CD14-positive monocyte (primary cell): Measurements from ENCODE around the gene EPB41L4B. TPM values are rescaled to one million over a fixed set of nuclear protein-coding genes. Genes with fewer than 3 reads are reported as not detected.

Experiments
- DNase-seq, 3 donors: peaks; one replicate each; pipeline ENCODE4 v3.0.0-alpha.2; 2011 to 2022
- H2AFZ ChIP-seq: 2 replicates; pipeline ENCODE4 v1.6.0; 2012; ENCODE audit warnings: mild to moderate bottlenecking, low read depth, low read length, inconsistent platforms; ENCODE audit not compliant: insufficient read depth, poor library complexity, severe bottlenecking
- H3K27ac ChIP-seq, 2 donors: 1 replicate in 1 of 2; 2 replicates in 1 of 2; pipeline ENCODE4 v1.5.1; 2012 to 2013; ENCODE audit warnings: low read length in 2 of 2, control low read depth in 1 of 2, inconsistent platforms in 1 of 2, low read depth in 1 of 2, mild to moderate bottlenecking in 1 of 2
- H3K27me3 ChIP-seq, 2 donors: one replicate each; pipeline versions ENCODE4 v1.6.0 to v1.6.1; 2011 to 2013; ENCODE audit warnings: low read length in 2 of 2; ENCODE audit not compliant: control insufficient read depth in 2 of 2, insufficient read depth in 2 of 2
- H3K36me3 ChIP-seq, 2 donors: replicated peaks in 1 of 2; 1 replicate in 1 of 2; 2 replicates in 1 of 2; pipeline versions ENCODE4 v1.5.1 to v1.6.1; 2012 to 2013; ENCODE audit warnings: low read length in 2 of 2, control low read depth in 1 of 2, inconsistent platforms in 1 of 2, mild to moderate bottlenecking in 1 of 2; ENCODE audit not compliant: insufficient read depth in 2 of 2, control insufficient read depth in 1 of 2
- H3K4me1 ChIP-seq, 2 donors: 1 replicate in 1 of 2; 2 replicates in 1 of 2; pipeline versions ENCODE4 v1.5.1 to v1.6.1; 2012 to 2013; ENCODE audit warnings: low read length in 2 of 2, control low read depth in 1 of 2, inconsistent platforms in 1 of 2, mild to moderate bottlenecking in 1 of 2, moderate library complexity in 1 of 2; ENCODE audit not compliant: insufficient read depth in 2 of 2, control insufficient read depth in 1 of 2
- H3K4me2 ChIP-seq: replicated peaks from 2 replicates; pipeline ENCODE3; 2012; ENCODE audit warnings: low read length, moderate library complexity, mild to moderate bottlenecking; ENCODE audit not compliant: poor library complexity, severe bottlenecking; ENCODE audit errors: extremely low read depth
- H3K4me3 ChIP-seq, 3 experiments: fragments of 200-600 bp in 1 of 3; sonication (generic) in 1 of 3; replicated peaks in 1 of 3; 1 replicate in 2 of 3; 2 replicates in 1 of 3; pipeline ENCODE4 v1.5.1; 2011 to 2013; ENCODE audit warnings: low read length in 3 of 3, mild to moderate bottlenecking in 3 of 3, control low read depth in 2 of 3, low read depth in 2 of 3, inconsistent platforms in 1 of 3, moderate library complexity in 1 of 3
- H3K79me2 ChIP-seq: 2 replicates; pipeline ENCODE4 v1.6.0; 2012; ENCODE audit warnings: mild to moderate bottlenecking, control low read depth, inconsistent platforms, low read length, moderate library complexity; ENCODE audit not compliant: insufficient read depth
- H3K9ac ChIP-seq: 2 replicates; pipeline ENCODE4 v1.6.0; 2017; ENCODE audit warnings: low read length, mild to moderate bottlenecking; ENCODE audit not compliant: insufficient read depth, poor library complexity, severe bottlenecking
- H3K9me3 ChIP-seq, 2 donors: replicated peaks in 1 of 2; 1 replicate in 1 of 2; 2 replicates in 1 of 2; pipeline versions ENCODE4 v1.5.1 to v1.6.1; 2012 to 2013; ENCODE audit warnings: low read length in 2 of 2, control low read depth in 1 of 2; ENCODE audit not compliant: control insufficient read depth in 1 of 2, insufficient read depth in 1 of 2
- H4K20me1 ChIP-seq: 2 replicates; pipeline ENCODE4 v1.6.0; 2012; ENCODE audit warnings: mild to moderate bottlenecking, low read length, control low read depth, moderate library complexity; ENCODE audit not compliant: insufficient read depth
- H3K27ac Mint-ChIP-seq, 7 donors: one replicate each; pipeline ENCODE4 v1.8.0; 2020; ENCODE audit warnings: mild to moderate bottlenecking in 7 of 7, mixed read lengths in 7 of 7, moderate library complexity in 6 of 7, inconsistent platforms in 2 of 7
- H3K27me3 Mint-ChIP-seq, 3 donors: one replicate each; pipeline ENCODE4 v1.8.0; 2021 to 2022; ENCODE audit warnings: low read depth in 3 of 3, mild to moderate bottlenecking in 3 of 3, mixed read lengths in 3 of 3, moderate library complexity in 3 of 3, inconsistent platforms in 1 of 3
- H3K36me3 Mint-ChIP-seq, 2 donors: one replicate each; pipeline ENCODE4 v1.8.0; 2020; ENCODE audit warnings: mixed read lengths in 2 of 2, inconsistent platforms in 1 of 2, mild to moderate bottlenecking in 1 of 2
- H3K4me1 Mint-ChIP-seq: one replicate; pipeline ENCODE4 v1.8.0; 2020; ENCODE audit warnings: mild to moderate bottlenecking, mixed read lengths
- H3K4me3 Mint-ChIP-seq, 2 donors: one replicate each; pipeline ENCODE4 v1.8.0; 2020; ENCODE audit warnings: mild to moderate bottlenecking in 2 of 2, mixed read lengths in 2 of 2, moderate library complexity in 1 of 2
- H3K9me3 Mint-ChIP-seq, 7 donors: one replicate each; pipeline ENCODE4 v1.8.0; 2020 to 2022; ENCODE audit warnings: mixed read lengths in 7 of 7, mild to moderate bottlenecking in 6 of 7, moderate library complexity in 6 of 7, inconsistent platforms in 2 of 7
- WGBS: methylation state at CpG from one replicate; pipeline ENCODE4 v1.1.5; 2013; ENCODE audit warnings: missing lambda C conversion rate; ENCODE audit not compliant: insufficient coverage; 5-methylcytosine and 5-hydroxymethylcytosine counted together
- intact Hi-C, 2 donors: fragments of 100-400 bp; cut with micrococcal nuclease; formaldehyde crosslinking; loops; one replicate each; pipeline versions ENCODE4 v1.15.0 to v1.15.1; 2023
- polyA plus RNA-seq, 3 donors: library from polyadenylated mRNA; depleted of rRNA in 1 of 3; unstranded in 2 of 3; stranded (reverse) in 1 of 3; fragments of 300-500 nt in 2 of 3; fragments of >200 nt in 1 of 3; fragmentation: Illumina TruSeq in 2 of 3; gene quantifications; 1 replicate in 2 of 3; 2 replicates in 1 of 3; pipeline ENCODE4 v1.2.3, GENCODE V29; 2012 to 2021
- TF ChIP-seq, protein P1 (sequence below): fragments of 200-600 bp; IDR thresholded peaks from one replicate; pipeline ENCODE4 v1.8.0; 2022; ENCODE audit warnings: antibody characterized with exemption, mild to moderate bottlenecking

Gene EPB41L4B
- polyA plus RNA-seq, 3 donors = not detected

GRCh38 chr9:109239240-109239639, 81.6 kb downstream of the EPB41L4B start:
- peaks cover 16 to 21% of the 10 kb centered on the region in 2 donors for H3K27me3 ChIP-seq
- H3K27ac ChIP-seq = no peak overlapping the region
- intact Hi-C loops = no loop called here
- no peak for DNase-seq
- H2AFZ ChIP-seq = no peak overlapping the region
- no peak overlapping the region for H3K27ac Mint-ChIP-seq
- no peaks in the 10 kb centered on the region for H3K9me3 ChIP-seq
- no peaks in the 10 kb centered on the region for H3K79me2 ChIP-seq
- H3K9ac ChIP-seq = no peak overlapping the region
- no peaks in the 10 kb centered on the region for H3K4me1 Mint-ChIP-seq
- WGBS = 96% methylated on average over 3 of the region's 3 CpGs
- H3K4me1 ChIP-seq = no peaks in the 10 kb centered on the region
- no peaks in the 10 kb centered on the region for H4K20me1 ChIP-seq
- H3K36me3 ChIP-seq = no peaks in the 10 kb centered on the region
- H3K36me3 Mint-ChIP-seq = no peaks in the 10 kb centered on the region
- no peak overlapping the region for H3K4me3 Mint-ChIP-seq
- no peak overlapping the region for H3K4me2 ChIP-seq
- peaks cover 17 to 44% (median 44%) of the 10 kb centered on the region in 3 donors for H3K27me3 Mint-ChIP-seq
- no peak overlapping the region for H3K4me3 ChIP-seq
- TF ChIP-seq, protein P1, sequence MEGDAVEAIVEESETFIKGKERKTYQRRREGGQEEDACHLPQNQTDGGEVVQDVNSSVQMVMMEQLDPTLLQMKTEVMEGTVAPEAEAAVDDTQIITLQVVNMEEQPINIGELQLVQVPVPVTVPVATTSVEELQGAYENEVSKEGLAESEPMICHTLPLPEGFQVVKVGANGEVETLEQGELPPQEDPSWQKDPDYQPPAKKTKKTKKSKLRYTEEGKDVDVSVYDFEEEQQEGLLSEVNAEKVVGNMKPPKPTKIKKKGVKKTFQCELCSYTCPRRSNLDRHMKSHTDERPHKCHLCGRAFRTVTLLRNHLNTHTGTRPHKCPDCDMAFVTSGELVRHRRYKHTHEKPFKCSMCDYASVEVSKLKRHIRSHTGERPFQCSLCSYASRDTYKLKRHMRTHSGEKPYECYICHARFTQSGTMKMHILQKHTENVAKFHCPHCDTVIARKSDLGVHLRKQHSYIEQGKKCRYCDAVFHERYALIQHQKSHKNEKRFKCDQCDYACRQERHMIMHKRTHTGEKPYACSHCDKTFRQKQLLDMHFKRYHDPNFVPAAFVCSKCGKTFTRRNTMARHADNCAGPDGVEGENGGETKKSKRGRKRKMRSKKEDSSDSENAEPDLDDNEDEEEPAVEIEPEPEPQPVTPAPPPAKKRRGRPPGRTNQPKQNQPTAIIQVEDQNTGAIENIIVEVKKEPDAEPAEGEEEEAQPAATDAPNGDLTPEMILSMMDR = no peak
- peaks cover 0 to 6% (median 0%) of the 10 kb centered on the region in 7 donors for H3K9me3 Mint-ChIP-seq

GRCh38 chr9:109238655-109239054, 82.2 kb downstream of the EPB41L4B start:
- no peak overlapping the region for H3K27ac Mint-ChIP-seq
- no peak overlapping the region for H3K9ac ChIP-seq
- DNase-seq = no peak
- H3K4me3 ChIP-seq = no peak overlapping the region
- peaks cover 10 to 17% of the 10 kb centered on the region in 2 donors for H3K27me3 ChIP-seq
- no peak overlapping the region for H3K27ac ChIP-seq
- H3K4me2 ChIP-seq = no peak overlapping the region
- H3K9me3 ChIP-seq = no peaks in the 10 kb centered on the region
- H3K9me3 Mint-ChIP-seq = peaks cover 0 to 6% (median 0%) of the 10 kb centered on the region in 7 donors
- H4K20me1 ChIP-seq = no peaks in the 10 kb centered on the region
- H3K36me3 Mint-ChIP-seq = no peaks in the 10 kb centered on the region
- H3K79me2 ChIP-seq = no peaks in the 10 kb centered on the region
- TF ChIP-seq, protein P1 = no peak
- WGBS = 56% methylated on average over 3 of the region's 3 CpGs
- H3K36me3 ChIP-seq = no peaks in the 10 kb centered on the region
- H3K4me3 Mint-ChIP-seq = no peak overlapping the region
- no peak overlapping the region for H2AFZ ChIP-seq
- no peaks in the 10 kb centered on the region for H3K4me1 Mint-ChIP-seq
- intact Hi-C loops = no loop called here
- peaks cover 11 to 42% (median 42%) of the 10 kb centered on the region in 3 donors for H3K27me3 Mint-ChIP-seq
- H3K4me1 ChIP-seq = no peaks in the 10 kb centered on the region
